ENCODE results near the gene RBFOX2.

The RBFOX2 gene

DNA sequence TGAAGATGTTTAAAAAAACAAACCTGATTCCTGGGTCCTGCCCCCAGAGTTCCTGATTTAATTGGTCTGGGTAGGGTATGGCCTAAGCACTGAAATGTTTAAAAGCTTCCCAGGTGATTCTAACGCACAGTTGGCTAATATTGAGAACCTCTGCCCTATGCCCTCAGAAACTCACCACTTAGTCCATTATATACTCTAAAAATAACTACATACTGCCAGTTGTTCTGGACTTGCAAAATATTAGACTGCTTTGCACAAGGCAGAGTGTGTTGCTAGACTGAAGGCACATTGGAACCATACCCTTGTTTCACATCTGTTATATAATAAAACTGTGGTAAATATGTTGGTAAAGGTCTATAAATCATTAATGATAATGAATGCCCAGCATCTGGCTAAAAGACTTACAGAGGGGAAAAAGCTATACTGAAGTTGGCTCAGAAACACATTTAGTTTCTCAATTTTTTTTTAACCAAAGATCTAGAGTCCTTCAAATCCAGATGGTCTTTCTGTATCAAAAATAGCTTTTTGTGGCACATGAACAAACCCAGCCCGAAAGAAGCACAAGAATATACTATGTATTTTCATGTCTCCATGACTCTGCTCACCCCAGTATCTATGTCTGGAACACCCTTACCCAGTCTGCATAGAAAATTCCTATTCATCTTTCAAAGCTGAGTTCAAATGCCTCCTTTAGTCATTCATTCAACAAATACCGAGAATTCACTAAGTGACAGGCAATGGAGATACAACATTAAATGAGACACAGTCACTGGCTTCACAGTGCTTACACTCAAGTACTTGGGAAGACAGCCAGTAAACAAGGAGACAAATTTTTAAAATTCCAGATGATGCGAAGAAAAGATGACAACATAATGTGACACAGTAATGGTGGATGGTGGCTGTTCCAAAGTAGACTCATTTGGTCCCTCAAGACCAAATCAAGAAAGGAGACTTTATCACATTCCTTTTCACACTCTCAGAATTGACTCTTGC is 44.1 kb downstream of the RBFOX2 start:
- peaks cover 68% of the 10 kb centered on the region for H3K4me1 Mint-ChIP-seq

DNA sequence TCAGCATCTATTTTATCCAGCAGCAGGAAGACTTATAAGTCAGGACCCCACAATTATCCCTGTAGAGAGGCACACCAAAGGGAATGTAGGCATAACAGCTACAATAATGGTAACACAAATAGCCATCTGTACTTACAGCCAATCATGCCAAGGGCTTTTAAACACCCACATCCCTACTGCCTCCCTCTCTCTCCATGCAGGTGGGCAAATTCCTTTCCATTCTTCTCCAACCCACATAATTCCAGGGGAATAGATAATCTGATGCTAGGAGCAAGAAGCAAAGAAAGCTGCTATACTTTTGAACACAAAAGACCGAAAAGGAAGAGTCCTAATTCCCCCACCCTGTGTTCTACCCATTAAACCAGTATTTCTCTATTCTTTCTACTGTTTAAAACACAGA is 46.7 kb downstream of the RBFOX2 start:
- Mint-ChIP-seq H3K9me3 (no peaks in the 10 kb centered on the region), H3K4me1 (peaks cover 89% of the 10 kb centered on the region), H3K36me3 (ENCODE audit: low read depth) (peaks cover 40% of the 10 kb centered on the region), H3K27ac (no peak overlapping the region), H3K27me3 (ENCODE audit: low read depth, poor library complexity) (no peaks in the 10 kb centered on the region), H3K4me3 (no peak overlapping the region)
- no peak for DNase-seq
- TF ChIP-seq, protein P1, sequence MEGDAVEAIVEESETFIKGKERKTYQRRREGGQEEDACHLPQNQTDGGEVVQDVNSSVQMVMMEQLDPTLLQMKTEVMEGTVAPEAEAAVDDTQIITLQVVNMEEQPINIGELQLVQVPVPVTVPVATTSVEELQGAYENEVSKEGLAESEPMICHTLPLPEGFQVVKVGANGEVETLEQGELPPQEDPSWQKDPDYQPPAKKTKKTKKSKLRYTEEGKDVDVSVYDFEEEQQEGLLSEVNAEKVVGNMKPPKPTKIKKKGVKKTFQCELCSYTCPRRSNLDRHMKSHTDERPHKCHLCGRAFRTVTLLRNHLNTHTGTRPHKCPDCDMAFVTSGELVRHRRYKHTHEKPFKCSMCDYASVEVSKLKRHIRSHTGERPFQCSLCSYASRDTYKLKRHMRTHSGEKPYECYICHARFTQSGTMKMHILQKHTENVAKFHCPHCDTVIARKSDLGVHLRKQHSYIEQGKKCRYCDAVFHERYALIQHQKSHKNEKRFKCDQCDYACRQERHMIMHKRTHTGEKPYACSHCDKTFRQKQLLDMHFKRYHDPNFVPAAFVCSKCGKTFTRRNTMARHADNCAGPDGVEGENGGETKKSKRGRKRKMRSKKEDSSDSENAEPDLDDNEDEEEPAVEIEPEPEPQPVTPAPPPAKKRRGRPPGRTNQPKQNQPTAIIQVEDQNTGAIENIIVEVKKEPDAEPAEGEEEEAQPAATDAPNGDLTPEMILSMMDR (IDR thresholded peaks at IDR 0.05) = no peak

More for the DNA sequence above, 44.1 kb downstream of the RBFOX2 start:
- H3K27ac Mint-ChIP-seq = peak overlapping the region; percentile 12
- H3K36me3 Mint-ChIP-seq (ENCODE audit: low read depth) = peaks cover 40% of the 10 kb centered on the region
- DNase-seq = no peak
- H3K27me3 Mint-ChIP-seq (ENCODE audit: low read depth, poor library complexity) = no peaks in the 10 kb centered on the region
- H3K9me3 Mint-ChIP-seq = no peaks in the 10 kb centered on the region
- TF ChIP-seq, protein P1 (IDR thresholded peaks at IDR 0.05) = no peak
- no peak overlapping the region for H3K4me3 Mint-ChIP-seq

DNA sequence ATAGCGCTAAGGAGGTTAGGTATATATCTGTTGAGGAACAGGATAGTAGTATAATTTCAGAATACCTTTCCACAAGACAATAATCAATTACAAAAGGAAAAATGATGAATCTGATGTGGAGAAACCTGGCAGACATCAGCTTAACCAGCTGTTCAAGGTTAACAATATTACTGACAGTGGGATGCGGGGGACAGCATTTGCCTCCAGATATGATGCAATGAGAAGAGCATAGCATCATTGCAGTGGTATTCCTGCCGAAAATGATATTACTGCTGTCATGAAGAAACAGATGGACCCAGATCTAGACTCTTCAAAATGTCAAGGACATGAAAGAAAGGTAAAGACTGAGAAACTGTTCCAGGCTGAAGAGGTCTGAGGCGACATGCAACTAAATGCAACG is 49.7 kb downstream of the RBFOX2 start:
- peaks cover 85% of the 10 kb centered on the region for H3K4me1 Mint-ChIP-seq
- peaks cover 28% of the 10 kb centered on the region for H3K36me3 Mint-ChIP-seq (ENCODE audit: low read depth)
- TF ChIP-seq, protein P1 (IDR thresholded peaks at IDR 0.05) = no peak
- no peaks in the 10 kb centered on the region for H3K9me3 Mint-ChIP-seq
- H3K27ac Mint-ChIP-seq = no peak overlapping the region
- DNase-seq = no peak
- no peak overlapping the region for H3K4me3 Mint-ChIP-seq
- H3K27me3 Mint-ChIP-seq (ENCODE audit: low read depth, poor library complexity) = no peaks in the 10 kb centered on the region

DNA sequence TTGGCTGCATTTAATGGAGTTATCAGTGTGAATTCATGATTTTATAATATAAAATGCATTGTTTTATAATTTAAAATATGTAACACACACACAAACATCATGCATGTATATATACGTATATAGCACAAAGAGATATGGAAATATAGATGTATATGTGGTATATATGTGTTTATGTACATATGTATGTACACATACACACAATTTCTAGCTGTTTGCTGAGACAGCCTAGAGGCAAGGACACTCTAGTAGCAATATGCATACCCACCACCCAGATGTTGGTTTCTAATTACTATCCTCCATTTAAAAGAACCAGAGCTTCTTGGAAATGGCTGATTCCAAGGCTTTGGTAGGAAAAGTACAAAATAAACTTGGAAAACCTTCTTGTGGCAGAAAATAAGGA is 50.4 kb downstream of the RBFOX2 start:
- no peak for DNase-seq
- TF ChIP-seq, protein P1 (IDR thresholded peaks at IDR 0.05) = no peak
- peaks cover 28% of the 10 kb centered on the region for H3K36me3 Mint-ChIP-seq (ENCODE audit: low read depth)
- H3K4me3 Mint-ChIP-seq = no peak overlapping the region
- H3K4me1 Mint-ChIP-seq = peaks cover 85% of the 10 kb centered on the region
- no peak overlapping the region for H3K27ac Mint-ChIP-seq
- H3K9me3 Mint-ChIP-seq = no peaks in the 10 kb centered on the region
- no peaks in the 10 kb centered on the region for H3K27me3 Mint-ChIP-seq (ENCODE audit: low read depth, poor library complexity)

DNA sequence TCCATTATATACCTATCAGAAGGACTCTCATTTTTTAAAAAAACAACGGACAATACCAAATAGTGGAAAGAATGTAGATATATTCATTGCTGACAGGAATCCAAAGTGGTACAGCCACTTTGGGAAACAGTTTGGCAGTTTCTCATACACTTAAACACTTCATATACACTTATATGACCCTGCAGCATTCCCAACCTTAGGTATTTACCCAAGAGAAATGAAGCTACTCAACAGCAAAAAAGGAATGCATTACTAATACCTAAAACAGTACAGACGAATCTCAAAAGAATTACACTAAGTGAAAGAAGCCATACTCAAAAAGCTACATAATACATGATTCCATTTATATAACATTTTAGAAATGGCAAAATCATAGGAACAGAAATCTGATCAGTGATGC is 51.5 kb downstream of the RBFOX2 start:
- TF ChIP-seq, protein P1 (IDR thresholded peaks at IDR 0.05) = no peak
- DNase-seq = no peak
- Mint-ChIP-seq H3K27ac (no peak overlapping the region), H3K36me3 (ENCODE audit: low read depth) (peaks cover 19% of the 10 kb centered on the region), H3K9me3 (no peaks in the 10 kb centered on the region), H3K4me3 (no peak overlapping the region), H3K4me1 (peaks cover 85% of the 10 kb centered on the region), H3K27me3 (ENCODE audit: low read depth, poor library complexity) (no peaks in the 10 kb centered on the region)

Data from nephron progenitor cell (in vitro differentiated cells).